K562 (cell line): ENCODE measurements around the gene SLC16A5. TPM values are rescaled to one million over a fixed set of nuclear protein-coding genes. Genes with fewer than 3 reads are reported as not detected.
A peak's percentile ranks its signal among the peaks of the same experiment; 100 is the strongest.

Experiments
- DACH1 ChIP-seq: fragments of 450-650 bp; IDR thresholded peaks from 2 replicates; pipeline ENCODE4 v1.6.1; 2018; ENCODE audit not compliant: partially characterized antibody
- HDAC1 ChIP-seq, 2 experiments: fragments of 450-650 bp; IDR thresholded peaks; 2 replicates each; pipeline ENCODE4 v1.6.1; 2016 to 2017; ENCODE audit warnings: inconsistent platforms in 1 of 2, mild to moderate bottlenecking in 1 of 2, moderate library complexity in 1 of 2
- HDGF ChIP-seq: fragments of 450-650 bp; IDR thresholded peaks from 2 replicates; pipeline ENCODE4 v1.6.1; 2016
- HINFP ChIP-seq: fragments of 450-650 bp; conservative IDR thresholded peaks from 2 replicates; pipeline ENCODE4 v1.6.1; 2016; ENCODE audit warnings: missing genetic modification characterization, low read depth, mild to moderate bottlenecking, control low read depth, missing compliant biosample characterization
- ILK ChIP-seq: fragments of 450-650 bp; IDR thresholded peaks from 2 replicates; pipeline ENCODE4 v1.6.1; 2016; ENCODE audit warnings: missing genetic modification characterization, low read depth, mild to moderate bottlenecking, missing compliant biosample characterization, moderate library complexity, borderline replicate concordance
- MTA3 ChIP-seq: fragments of 450-650 bp; formaldehyde crosslinking; IDR thresholded peaks from 2 replicates; pipeline ENCODE4 v1.6.1; 2017; ENCODE audit warnings: mild to moderate bottlenecking, borderline replicate concordance
- MYNN ChIP-seq, 2 experiments: sonication (generic); formaldehyde crosslinking in 1 of 2; IDR thresholded peaks; 2 replicates each; pipeline versions ENCODE4 v1.5.0 to v1.6.1; 2016 to 2020; ENCODE audit warnings: antibody characterized with exemption in 1 of 2, missing genetic modification reagents in 1 of 2
- SIN3A ChIP-seq, 2 experiments: fragments of 150-350 bp in 1 of 2; IDR thresholded peaks; 2 replicates each; pipeline ENCODE4 v1.6.1; 2011 to 2016; ENCODE audit warnings: borderline replicate concordance in 2 of 2, low read depth in 2 of 2, low read length in 2 of 2, mild to moderate bottlenecking in 2 of 2, moderate library complexity in 2 of 2; ENCODE audit not compliant: control insufficient read depth in 1 of 2
- TBP ChIP-seq: optimal IDR thresholded peaks from 2 replicates; pipeline ENCODE3; 2011; ENCODE audit warnings: low read depth, low read length, improper control_type of control experiment
- TRIM25 ChIP-seq: fragments of 450-650 bp; IDR thresholded peaks from 2 replicates; pipeline ENCODE4 v1.7.0; 2016; ENCODE audit warnings: borderline replicate concordance
- UBTF ChIP-seq, 2 experiments: IDR thresholded peaks; 2 replicates each; pipeline ENCODE4 v1.6.1; 2012; ENCODE audit warnings: improper control_type of control experiment in 2 of 2, low read depth in 2 of 2, low read length in 2 of 2, borderline replicate concordance in 1 of 2
- ZBTB33 ChIP-seq: sonication (generic); formaldehyde crosslinking; IDR thresholded peaks from 2 replicates; pipeline ENCODE4 v1.8.1; 2023; ENCODE audit warnings: mild to moderate bottlenecking, missing genetic modification reagents
- ZFP30 ChIP-seq: fragments of 250-450 bp; sonication (Bioruptor Pico); IDR thresholded peaks from 2 replicates; pipeline ENCODE4 v1.8.0; 2022; ENCODE audit warnings: moderate library complexity, mild to moderate bottlenecking, inconsistent platforms, borderline replicate concordance
- ZFP91 ChIP-seq: sonication (generic); formaldehyde crosslinking; IDR thresholded peaks from 2 replicates; pipeline ENCODE4 v1.8.0; 2022; ENCODE audit warnings: mild to moderate bottlenecking, missing genetic modification reagents
- ZNF766 ChIP-seq: fragments of 200-800 bp; sonication (Bioruptor generic); conservative IDR thresholded peaks from 2 replicates; pipeline ENCODE4 v1.6.1; 2016; ENCODE audit warnings: missing genetic modification characterization, missing compliant biosample characterization
- polyA plus RNA-seq, 8 experiments: library from polyadenylated mRNA; depleted of rRNA in 4 of 8; stranded (reverse) in 5 of 8; unstranded in 3 of 8; fragments of >200 nt; fragmentation: Nextera tagmentation in 2 of 8; fragmentation: Illumina TruSeq in 1 of 8; extraction: Ambion mirVana in 2 of 8; extraction: Trizol in 1 of 8; gene quantifications; 2 replicates each; pipeline versions ENCODE4 v1.2.1 to v1.2.3, GENCODE V29; 2011 to 2014; ENCODE audit warnings: inconsistent platforms in 1 of 8, missing spikeins in 1 of 8
- total RNA-seq, 7 experiments: library from RNA; depleted of rRNA in 6 of 7; stranded (reverse); fragments of >200 nt in 6 of 7; fragmentation: Illumina TruSeq in 2 of 7; extraction: Trizol in 2 of 7; gene quantifications; 2 replicates each; pipeline versions ENCODE4 v1.2.1 to v1.2.3, GENCODE V29; 2011 to 2021; ENCODE audit warnings: low replicate concordance in 1 of 7

Gene SLC16A5
- total and polyA plus RNA-seq, 9 of the 15 experiments (the other 6 are each of a cell fraction or from before 2014, with no cell fraction given) = 0.06 to 2.6 (median 0.91) TPM

- TF ChIP-seq TRIM25 (no peak), ZNF766 (CRISPR knock-in tag) (0 out of 2 replicates have a peak, but pooled peaks have one; percentile 49), HDAC1 (IDR thresholded peaks at IDR 0.05) (peak in 1 of 2 experiments; percentile 34; a peak in 1 of 4 replicates), SIN3A (IDR thresholded peaks at IDR 0.05; ENCODE audit: borderline replicate concordance in 2 of 2, control insufficient read depth in 1 of 2, low read depth in 2 of 2, low read length in 2 of 2) (0 out of 4 replicates have a peak, but pooled peaks of 1 of the 2 experiments have one; percentile 19), DACH1 (no peak), ZFP30 (no peak), HDGF (0 out of 2 replicates have a peak, but pooled peaks have one; percentile 61), UBTF (IDR thresholded peaks at IDR 0.05; ENCODE audit: borderline replicate concordance in 1 of 2, low read depth in 2 of 2, low read length in 2 of 2) (0 out of 4 replicates have a peak, but pooled peaks of 1 of the 2 experiments have one; percentile 20), ILK (tag) (no peak), MTA3 (0 out of 2 replicates have a peak, but pooled peaks have one; percentile 33), TBP (peak; percentile 51), ZFP91 (CRISPR knock-in tag) (no peak), MYNN (IDR thresholded peaks at IDR 0.05) (peak; percentile 37; the same call in 1 of the 2 replicates), MYNN (CRISPR knock-in tag; IDR thresholded peaks at IDR 0.05) (no peak), HINFP (tag) (peak; percentile 80), ZBTB33 (CRISPR knock-in tag) (peak; percentile 68; the same call in 1 of the 2 replicates)
These were observed 26.2 kb downstream of the SLC16A5 start (continued) for GRCh38 chr17:75113798-75114551.
